Fibroblast of lung (primary cell): ENCODE results near the gene RYR1.

Experiments used
- CTCF ChIP-seq, 2 donors: IDR thresholded peaks in 1 of 2; conservative IDR thresholded peaks in 1 of 2; 1 replicate in 1 of 2; 2 replicates in 1 of 2; pipeline ENCODE4 v1.5.1; 2011 to 2012; ENCODE audit warnings: low read length in 2 of 2, control low read depth in 1 of 2, inconsistent platforms in 1 of 2, low read depth in 1 of 2, mild to moderate bottlenecking in 1 of 2
- EZH2 ChIP-seq: IDR thresholded peaks from 2 replicates; pipeline ENCODE4 v1.5.1; 2012; ENCODE audit warnings: low read length, control low read depth, mild to moderate bottlenecking; ENCODE audit errors: missing control alignments

GRCh38 chr19:38451036-38451435 is 17.5 kb downstream of the RYR1 start:
- TF ChIP-seq CTCF (conservative IDR thresholded peaks at IDR 0.05 in 1 of 2, IDR thresholded peaks at IDR 0.05 in 1 of 2; ENCODE audit: low read depth in 1 of 2, low read length in 2 of 2) (no peak), EZH2 (no peak)
